Non-pigmented ciliary epithelial cell (primary cell): ENCODE measurements around the gene SNAP23.

Experiments
- DNase-seq: peaks from one replicate; pipeline ENCODE4 v3.0.0-alpha.2; 2010; ENCODE audit warnings: low read depth

The SNAP23 gene

GRCh38 chr15:42495361-42496212 lies at the start of gene SNAP23:
Gene SNAP23, plus strand, starts transcription at chr15:42495634. Its CDS starts 16,213 bp downstream, at chr15:42511847.
- DNase-seq = peak; percentile 88

GRCh38 chr15:42447599-42447998 lies 47.8 kb upstream of the SNAP23 start:
- DNase-seq = no peak

GRCh38 chr15:42448281-42448680 lies 47.2 kb upstream of the SNAP23 start:
- no peak for DNase-seq

GRCh38 chr15:42449770-42450424 lies 45.5 kb upstream of the SNAP23 start:
- DNase-seq = no peak

- DNase-seq = no peak
These were observed 45.0 kb upstream of the SNAP23 start for GRCh38 chr15:42450425-42450790.

- no peak for DNase-seq
These were observed 41.6 kb upstream of the SNAP23 start for GRCh38 chr15:42453826-42454225.

GRCh38 chr15:42456531-42456930 lies 38.9 kb upstream of the SNAP23 start:
- DNase-seq = no peak

- DNase-seq = no peak
These were observed 38.5 kb upstream of the SNAP23 start for GRCh38 chr15:42456971-42457370.

- DNase-seq = peak; percentile 85
These were observed 37.7 kb upstream of the SNAP23 start for GRCh38 chr15:42457445-42458442.

- DNase-seq = no peak
These were observed 34.2 kb upstream of the SNAP23 start for GRCh38 chr15:42461261-42461660.

- no peak for DNase-seq
These were observed 29.7 kb upstream of the SNAP23 start for GRCh38 chr15:42465520-42466259.

- DNase-seq = no peak
These were observed 24.4 kb upstream of the SNAP23 start for GRCh38 chr15:42471002-42471401.

- no peak for DNase-seq
These were observed 20.6 kb upstream of the SNAP23 start for GRCh38 chr15:42474827-42475226.

- DNase-seq = no peak
These were observed 12.7 kb upstream of the SNAP23 start for GRCh38 chr15:42482701-42483100.

GRCh38 chr15:42483677-42484076 lies 11.8 kb upstream of the SNAP23 start:
- no peak for DNase-seq

GRCh38 chr15:42490291-42490670 lies 5.2 kb upstream of the SNAP23 start:
- DNase-seq = no peak

GRCh38 chr15:42490671-42491538 lies 4.5 kb upstream of the SNAP23 start, which contains the start of gene ZNF106:
Gene ZNF106, minus strand, starts transcription at chr15:42491141. Its CDS starts 18,852 bp downstream, at chr15:42472289.
- DNase-seq = peak; percentile 50

- no peak for DNase-seq
These were observed 3.8 kb upstream of the SNAP23 start for GRCh38 chr15:42491539-42492225.

GRCh38 chr15:42493679-42494078 lies 1.8 kb upstream of the SNAP23 start:
- no peak for DNase-seq

- DNase-seq = no peak
These were observed 455 bp upstream of the SNAP23 start for GRCh38 chr15:42494998-42495360.
